ENCODE measurements around the gene RIPOR1.

GRCh38 chr16:67533024-67533560 lies 4.5 kb downstream of the RIPOR1 start:
- TF ChIP-seq CTCF (conservative IDR thresholded peaks at IDR 0.05; ENCODE audit: low read depth, low read length) (no peak), MAZ (IDR thresholded peaks at IDR 0.05; ENCODE audit: borderline replicate concordance, low read depth, low read length) (no peak), RFX5 (IDR thresholded peaks at IDR 0.05; ENCODE audit: low read depth, low read length) (no peak), MAFK (IDR thresholded peaks at IDR 0.05; ENCODE audit: low read depth, low read length) (no peak), POLR2A (IDR thresholded peaks at IDR 0.05; ENCODE audit: low read depth, low read length) (no peak), MXI1 (IDR thresholded peaks at IDR 0.05; ENCODE audit: borderline replicate concordance, low read depth, low read length) (no peak), CHD1 (IDR thresholded peaks at IDR 0.05; ENCODE audit: low read depth, low read length) (no peak), RAD21 (IDR thresholded peaks at IDR 0.05; ENCODE audit: low read length) (no peak), SMC3 (IDR thresholded peaks at IDR 0.05; ENCODE audit: low read depth, low read length) (no peak), CEBPB (IDR thresholded peaks at IDR 0.05; ENCODE audit: low read depth, low read length) (no peak), RCOR1 (IDR thresholded peaks at IDR 0.05; ENCODE audit: insufficient replicate concordance, low read length) (no peak)
- TF ChIP-seq, protein P1, sequence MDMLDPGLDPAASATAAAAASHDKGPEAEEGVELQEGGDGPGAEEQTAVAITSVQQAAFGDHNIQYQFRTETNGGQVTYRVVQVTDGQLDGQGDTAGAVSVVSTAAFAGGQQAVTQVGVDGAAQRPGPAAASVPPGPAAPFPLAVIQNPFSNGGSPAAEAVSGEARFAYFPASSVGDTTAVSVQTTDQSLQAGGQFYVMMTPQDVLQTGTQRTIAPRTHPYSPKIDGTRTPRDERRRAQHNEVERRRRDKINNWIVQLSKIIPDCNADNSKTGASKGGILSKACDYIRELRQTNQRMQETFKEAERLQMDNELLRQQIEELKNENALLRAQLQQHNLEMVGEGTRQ (IDR thresholded peaks at IDR 0.05; ENCODE audit: low read depth, low read length): no peak

All from IMR-90 (cell line).